Measurements from ENCODE around the gene RABGAP1. TPM values are rescaled to one million over a fixed set of nuclear protein-coding genes. Genes with fewer than 3 reads are reported as not detected.

The RABGAP1 gene
- total RNA-seq, 1 experiment from 2014 or later, result 55.4 TPM

- no peaks in the 10 kb centered on the region for H3K27me3 Mint-ChIP-seq (ENCODE audit: insufficient read depth, unreplicated experiment)
- H3K27ac Mint-ChIP-seq (ENCODE audit: unreplicated experiment), result no peak overlapping the region
- TF ChIP-seq CTCF (IDR thresholded peaks at IDR 0.05; ENCODE audit: insufficient read depth in 1 of 2, low read depth in 1 of 2, low read length in 1 of 2, severe bottlenecking in 1 of 2, unreplicated experiment in 1 of 2), result no peak
- H3K36me3 ChIP-seq (ENCODE audit: control insufficient read depth, insufficient read depth, low read length), result peaks cover 2% of the 10 kb centered on the region; the same call in 1 of the 2 replicates
- ChIA-PET POLR2A (no interaction called here), CTCF (no interaction called here)
- H3K36me3 Mint-ChIP-seq (ENCODE audit: insufficient read depth, unreplicated experiment), result peaks cover 74% of the 10 kb centered on the region
- no peaks in the 10 kb centered on the region for H3K4me1 Mint-ChIP-seq (ENCODE audit: low read depth, unreplicated experiment)
- no peak overlapping the region for H3K4me3 Mint-ChIP-seq (ENCODE audit: unreplicated experiment)
- no peaks in the 10 kb centered on the region for H3K27me3 ChIP-seq (replicated peaks; ENCODE audit: control insufficient read depth, insufficient read depth, low read length)
- H3K4me3 ChIP-seq (ENCODE audit: low read depth, low read length), result no peak overlapping the region
- H3K4me1 ChIP-seq, result peaks cover 17% of the 10 kb centered on the region
- H3K9me3 ChIP-seq, result no peaks in the 10 kb centered on the region
- H3K9me3 Mint-ChIP-seq (ENCODE audit: unreplicated experiment), result no peaks in the 10 kb centered on the region
- no peak for DNase-seq
- BruUV-seq (replicated peaks), result no TSS peak
- intact Hi-C loops (cut with micrococcal nuclease; ENCODE audit: unreplicated experiment), result no loop called here
Observed at GRCh38 chr9:123096987-123097386, 156.2 kb downstream of the RABGAP1 start.

GRCh38 chr9:123097430-123098095, 156.7 kb downstream of the RABGAP1 start:
- ChIA-PET POLR2A (no interaction called here), CTCF (no interaction called here)
- Mint-ChIP-seq H3K27ac (ENCODE audit: unreplicated experiment) (no peak overlapping the region), H3K27me3 (ENCODE audit: insufficient read depth, unreplicated experiment) (no peaks in the 10 kb centered on the region), H3K4me3 (ENCODE audit: unreplicated experiment) (no peak overlapping the region), H3K9me3 (ENCODE audit: unreplicated experiment) (no peaks in the 10 kb centered on the region), H3K36me3 (ENCODE audit: insufficient read depth, unreplicated experiment) (peaks cover 74% of the 10 kb centered on the region), H3K4me1 (ENCODE audit: low read depth, unreplicated experiment) (peaks cover 6% of the 10 kb centered on the region)
- Histone ChIP-seq H3K4me1 (peaks cover 22% of the 10 kb centered on the region), H3K36me3 (ENCODE audit: control insufficient read depth, insufficient read depth, low read length) (peaks cover 4% of the 10 kb centered on the region; the same call in 1 of the 2 replicates), H3K4me3 (ENCODE audit: low read depth, low read length) (no peak overlapping the region), H3K9me3 (no peaks in the 10 kb centered on the region), H3K27me3 (replicated peaks; ENCODE audit: control insufficient read depth, insufficient read depth, low read length) (no peaks in the 10 kb centered on the region)
- intact Hi-C loops (cut with micrococcal nuclease; ENCODE audit: unreplicated experiment), result no loop called here
- DNase-seq, result no peak
- BruUV-seq (replicated peaks), result no TSS peak
- TF ChIP-seq CTCF (IDR thresholded peaks at IDR 0.05; ENCODE audit: insufficient read depth in 1 of 2, low read depth in 1 of 2, low read length in 1 of 2, severe bottlenecking in 1 of 2, unreplicated experiment in 1 of 2), result no peak

GRCh38 chr9:123098096-123098459, 157.3 kb downstream of the RABGAP1 start:
- BruUV-seq (replicated peaks), result no TSS peak
- Mint-ChIP-seq H3K36me3 (ENCODE audit: insufficient read depth, unreplicated experiment) (peaks cover 76% of the 10 kb centered on the region), H3K27ac (ENCODE audit: unreplicated experiment) (no peak overlapping the region), H3K4me1 (ENCODE audit: low read depth, unreplicated experiment) (peaks cover 11% of the 10 kb centered on the region), H3K27me3 (ENCODE audit: insufficient read depth, unreplicated experiment) (no peaks in the 10 kb centered on the region), H3K4me3 (ENCODE audit: unreplicated experiment) (no peak overlapping the region), H3K9me3 (ENCODE audit: unreplicated experiment) (no peaks in the 10 kb centered on the region)
- DNase-seq, result no peak
- TF ChIP-seq CTCF (IDR thresholded peaks at IDR 0.05; ENCODE audit: insufficient read depth in 1 of 2, low read depth in 1 of 2, low read length in 1 of 2, severe bottlenecking in 1 of 2, unreplicated experiment in 1 of 2), result no peak
- Histone ChIP-seq H3K4me1 (peaks cover 27% of the 10 kb centered on the region), H3K27me3 (replicated peaks; ENCODE audit: control insufficient read depth, insufficient read depth, low read length) (no peaks in the 10 kb centered on the region), H3K36me3 (ENCODE audit: control insufficient read depth, insufficient read depth, low read length) (peaks cover 4% of the 10 kb centered on the region; the same call in 1 of the 2 replicates), H3K4me3 (ENCODE audit: low read depth, low read length) (no peak overlapping the region), H3K9me3 (no peaks in the 10 kb centered on the region)
- CTCF ChIA-PET, result no interaction called here
- POLR2A ChIA-PET, result no interaction called here
- intact Hi-C loops (cut with micrococcal nuclease; ENCODE audit: unreplicated experiment), result no loop called here
